PFSK-1 (cell line): ENCODE results near the gene HS6ST3.

ENCODE experiments used
- FOXP2 ChIP-seq: optimal IDR thresholded peaks from 2 replicates; pipeline ENCODE3; 2011; ENCODE audit warnings: borderline replicate concordance, control low read depth, inconsistent platforms; ENCODE audit not compliant: insufficient read depth; ENCODE audit errors: extremely low read length, extremely low read depth
- POLR2AphosphoS5 ChIP-seq: IDR thresholded peaks from 2 replicates; pipeline ENCODE4 v1.6.1; 2012; ENCODE audit warnings: low read depth, mild to moderate bottlenecking, control low read depth, low read length, moderate library complexity
- SIN3A ChIP-seq: IDR thresholded peaks from 2 replicates; pipeline ENCODE4 v1.6.1; 2012; ENCODE audit warnings: mild to moderate bottlenecking, low read length, moderate library complexity, borderline replicate concordance; ENCODE audit not compliant: insufficient read depth
- TAF1 ChIP-seq: IDR thresholded peaks from 2 replicates; pipeline ENCODE4 v1.6.1; 2012; ENCODE audit warnings: low read length, control low read depth, borderline replicate concordance; ENCODE audit not compliant: insufficient read depth
- TF ChIP-seq, protein P1 (sequence below), 2 experiments: IDR thresholded peaks; 2 replicates each; pipeline versions ENCODE4 v1.6.1 to v1.8.0; 2011 to 2012; ENCODE audit warnings: low read depth in 2 of 2, low read length in 2 of 2, control low read depth in 1 of 2, inconsistent platforms in 1 of 2, mild to moderate bottlenecking in 1 of 2, moderate library complexity in 1 of 2; ENCODE audit not compliant: insufficient read depth in 1 of 2

HS6ST3 gene

DNA sequence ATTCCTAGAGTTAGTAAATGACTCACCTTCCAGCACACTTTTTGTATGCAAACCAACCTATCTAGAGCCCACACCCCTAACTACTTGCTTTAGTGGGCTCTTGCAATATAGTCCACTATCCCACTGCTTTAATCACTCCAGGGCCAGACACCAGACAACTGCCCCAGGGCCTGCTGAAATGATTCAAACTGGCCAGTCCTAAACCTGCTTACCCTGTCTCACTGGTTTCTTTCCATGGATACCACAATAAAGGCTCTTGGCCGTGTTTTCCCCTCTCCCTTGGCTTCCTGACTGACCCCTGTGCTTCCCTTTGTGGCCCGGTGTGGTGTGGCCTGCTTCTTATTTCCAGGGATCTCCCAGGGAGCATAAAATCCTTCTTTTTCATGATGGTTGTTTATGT is 14.6 kb downstream of the HS6ST3 start:
- no peak for TF ChIP-seq FOXP2
- TF ChIP-seq POLR2AphosphoS5: no peak
- no peak for TF ChIP-seq TAF1

DNA sequence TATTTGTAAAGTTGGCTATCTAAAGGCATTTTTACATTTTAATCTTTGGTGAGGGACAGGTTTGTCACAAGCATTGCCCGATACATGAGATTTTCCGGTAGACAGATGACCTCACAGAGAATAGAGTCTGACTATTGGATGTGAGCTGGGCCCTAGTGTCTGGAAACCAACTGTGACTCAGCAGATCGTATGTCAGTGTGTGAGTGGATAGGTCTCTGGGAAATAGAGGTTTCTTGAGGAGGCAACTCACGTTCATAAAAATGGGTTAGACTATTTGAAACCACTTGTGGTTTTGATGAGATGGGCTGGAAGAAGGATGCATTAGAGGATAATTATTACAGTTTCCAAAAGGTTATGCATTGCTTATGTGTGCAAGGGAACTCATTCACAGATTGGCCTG is 19.2 kb downstream of the HS6ST3 start:
- TF ChIP-seq POLR2AphosphoS5 (no peak), FOXP2 (no peak), TAF1 (no peak), SIN3A (no peak)
- TF ChIP-seq, protein P1, sequence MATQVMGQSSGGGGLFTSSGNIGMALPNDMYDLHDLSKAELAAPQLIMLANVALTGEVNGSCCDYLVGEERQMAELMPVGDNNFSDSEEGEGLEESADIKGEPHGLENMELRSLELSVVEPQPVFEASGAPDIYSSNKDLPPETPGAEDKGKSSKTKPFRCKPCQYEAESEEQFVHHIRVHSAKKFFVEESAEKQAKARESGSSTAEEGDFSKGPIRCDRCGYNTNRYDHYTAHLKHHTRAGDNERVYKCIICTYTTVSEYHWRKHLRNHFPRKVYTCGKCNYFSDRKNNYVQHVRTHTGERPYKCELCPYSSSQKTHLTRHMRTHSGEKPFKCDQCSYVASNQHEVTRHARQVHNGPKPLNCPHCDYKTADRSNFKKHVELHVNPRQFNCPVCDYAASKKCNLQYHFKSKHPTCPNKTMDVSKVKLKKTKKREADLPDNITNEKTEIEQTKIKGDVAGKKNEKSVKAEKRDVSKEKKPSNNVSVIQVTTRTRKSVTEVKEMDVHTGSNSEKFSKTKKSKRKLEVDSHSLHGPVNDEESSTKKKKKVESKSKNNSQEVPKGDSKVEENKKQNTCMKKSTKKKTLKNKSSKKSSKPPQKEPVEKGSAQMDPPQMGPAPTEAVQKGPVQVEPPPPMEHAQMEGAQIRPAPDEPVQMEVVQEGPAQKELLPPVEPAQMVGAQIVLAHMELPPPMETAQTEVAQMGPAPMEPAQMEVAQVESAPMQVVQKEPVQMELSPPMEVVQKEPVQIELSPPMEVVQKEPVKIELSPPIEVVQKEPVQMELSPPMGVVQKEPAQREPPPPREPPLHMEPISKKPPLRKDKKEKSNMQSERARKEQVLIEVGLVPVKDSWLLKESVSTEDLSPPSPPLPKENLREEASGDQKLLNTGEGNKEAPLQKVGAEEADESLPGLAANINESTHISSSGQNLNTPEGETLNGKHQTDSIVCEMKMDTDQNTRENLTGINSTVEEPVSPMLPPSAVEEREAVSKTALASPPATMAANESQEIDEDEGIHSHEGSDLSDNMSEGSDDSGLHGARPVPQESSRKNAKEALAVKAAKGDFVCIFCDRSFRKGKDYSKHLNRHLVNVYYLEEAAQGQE (IDR thresholded peaks at IDR 0.05; ENCODE audit: insufficient read depth in 1 of 2, low read depth in 2 of 2, low read length in 2 of 2): no peak

DNA sequence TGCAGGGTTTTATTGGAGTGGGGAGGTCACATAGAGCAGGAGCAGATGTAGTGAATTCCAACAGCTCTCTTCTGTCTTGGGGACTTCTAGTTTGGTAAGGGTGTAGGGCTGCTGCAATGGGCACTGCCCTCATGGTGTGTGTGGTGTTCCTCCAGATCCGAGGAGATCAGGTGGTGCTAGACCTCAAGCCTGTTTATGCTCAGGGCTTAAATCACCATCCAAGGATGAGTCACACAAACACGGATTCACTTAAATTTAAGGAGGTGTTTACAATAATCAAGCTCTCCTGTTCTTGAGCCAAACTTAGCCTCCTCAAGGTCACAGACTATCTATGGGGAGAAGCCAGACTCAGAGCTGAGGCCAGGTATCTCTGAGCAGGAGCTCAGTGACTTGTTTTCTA is 23.0 kb downstream of the HS6ST3 start:
- TF ChIP-seq POLR2AphosphoS5: no peak
- TF ChIP-seq TAF1: no peak
- TF ChIP-seq SIN3A: no peak

DNA sequence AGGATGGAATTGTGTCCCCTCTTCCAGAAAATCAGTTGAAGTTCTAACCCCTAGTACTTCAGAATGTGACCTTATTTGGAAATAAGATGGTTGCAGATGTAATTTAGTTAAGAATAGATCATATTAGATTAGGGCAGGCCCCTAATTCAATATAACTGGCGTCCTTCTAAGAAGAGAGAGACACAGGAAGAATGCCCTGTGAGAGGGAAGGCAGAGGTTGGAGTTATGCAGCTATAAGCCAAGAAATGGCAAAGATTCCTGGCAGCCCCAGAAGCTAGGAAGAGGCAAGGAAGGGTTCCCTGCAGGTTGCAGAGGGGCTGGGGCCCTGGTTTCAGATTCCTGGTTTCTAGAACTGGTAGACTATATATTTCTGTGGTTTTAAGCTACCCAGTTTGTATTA is 30.0 kb downstream of the HS6ST3 start:
- TF ChIP-seq SIN3A (no peak), TAF1 (no peak), FOXP2 (no peak), POLR2AphosphoS5 (no peak)
- TF ChIP-seq, protein P1 (IDR thresholded peaks at IDR 0.05; ENCODE audit: insufficient read depth in 1 of 2, low read depth in 2 of 2, low read length in 2 of 2): no peak

DNA sequence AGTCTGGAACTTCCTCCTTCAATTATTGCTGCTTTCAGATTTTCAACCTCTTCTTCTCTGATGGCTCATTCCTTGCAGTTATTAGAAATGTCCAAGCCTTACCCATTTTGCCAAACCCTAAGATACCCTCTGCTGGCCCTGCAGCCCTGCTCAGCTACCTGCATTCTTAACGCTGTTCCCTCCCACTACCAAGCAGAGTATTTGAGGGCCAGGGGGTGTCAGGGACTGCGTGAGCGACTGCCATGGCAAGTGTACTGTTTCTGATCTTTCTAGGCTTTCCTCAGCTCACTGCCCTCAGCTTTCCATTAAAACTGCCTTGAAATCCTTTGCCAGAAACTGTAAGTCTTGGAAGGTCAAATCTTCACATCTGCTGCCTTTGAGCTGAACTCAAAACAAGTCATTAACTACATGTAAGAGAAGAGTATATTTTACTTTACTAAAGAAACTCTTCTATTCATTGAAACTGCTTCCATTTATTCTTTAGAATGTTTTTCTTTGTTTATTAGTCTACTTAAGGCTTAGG is 41.0 kb downstream of the HS6ST3 start:
- TF ChIP-seq, protein P1 (IDR thresholded peaks at IDR 0.05; ENCODE audit: insufficient read depth in 1 of 2, low read depth in 2 of 2, low read length in 2 of 2): no peak
- no peak for TF ChIP-seq POLR2AphosphoS5
- TF ChIP-seq SIN3A: no peak
- no peak for TF ChIP-seq FOXP2
- no peak for TF ChIP-seq TAF1

DNA sequence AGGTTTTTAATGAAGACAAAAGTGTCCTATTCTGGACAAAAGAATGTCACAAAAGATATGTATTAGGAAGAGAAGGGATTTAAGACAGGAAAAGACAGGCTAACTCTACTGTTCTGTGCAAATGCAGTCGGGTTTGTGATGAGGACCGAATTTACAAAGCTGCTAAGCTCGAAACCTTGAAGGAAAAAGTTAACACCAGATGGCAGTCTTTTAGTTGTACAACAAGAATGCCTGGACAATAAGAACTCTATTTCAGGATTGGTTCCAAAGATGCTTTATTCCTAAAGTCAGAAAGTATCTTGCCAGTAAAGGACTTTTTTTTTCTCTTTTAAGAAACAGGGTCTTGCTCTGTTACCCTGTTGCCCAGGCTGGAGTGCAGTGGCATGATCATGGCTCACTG is 51.1 kb downstream of the HS6ST3 start:
- TF ChIP-seq SIN3A: no peak

DNA sequence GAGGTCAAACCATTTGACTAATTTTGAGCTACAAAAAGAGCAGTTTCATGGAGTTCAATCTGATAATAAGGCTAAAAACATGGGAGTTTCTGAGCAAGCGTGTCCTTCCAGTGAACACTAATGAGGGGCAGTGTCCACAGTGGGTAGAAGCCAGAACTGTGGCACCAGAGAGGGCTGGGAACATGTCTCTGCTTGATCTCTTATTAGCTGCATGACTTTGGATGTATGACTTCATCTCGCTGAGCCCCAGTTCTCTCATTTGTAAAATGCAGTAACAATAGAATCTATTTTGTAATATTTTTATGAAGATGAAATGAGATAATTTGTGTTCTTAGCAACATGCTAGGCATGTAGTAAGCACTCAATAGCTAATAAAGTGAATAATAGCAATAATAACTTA is 69.8 kb downstream of the HS6ST3 start:
- no peak for TF ChIP-seq TAF1
